Activated gamma-delta T cell treated with anti-CD3 and anti-CD28 coated beads, Interleukin-2, amount 50 U/mL, for 16 hours (primary cell): ENCODE data around the gene RNU4-1.
"Not testable (repeated sequence)": the region's sequence is repeated elsewhere in the genome, so short reads cannot be mapped to it uniquely, and the experiment has no call there.

Source experiments
- DNase-seq: peaks from one replicate; pipeline ENCODE4 v3.0.0-alpha.2; 2020; ENCODE audit warnings: low read depth

The RNU4-1 gene

DNA sequence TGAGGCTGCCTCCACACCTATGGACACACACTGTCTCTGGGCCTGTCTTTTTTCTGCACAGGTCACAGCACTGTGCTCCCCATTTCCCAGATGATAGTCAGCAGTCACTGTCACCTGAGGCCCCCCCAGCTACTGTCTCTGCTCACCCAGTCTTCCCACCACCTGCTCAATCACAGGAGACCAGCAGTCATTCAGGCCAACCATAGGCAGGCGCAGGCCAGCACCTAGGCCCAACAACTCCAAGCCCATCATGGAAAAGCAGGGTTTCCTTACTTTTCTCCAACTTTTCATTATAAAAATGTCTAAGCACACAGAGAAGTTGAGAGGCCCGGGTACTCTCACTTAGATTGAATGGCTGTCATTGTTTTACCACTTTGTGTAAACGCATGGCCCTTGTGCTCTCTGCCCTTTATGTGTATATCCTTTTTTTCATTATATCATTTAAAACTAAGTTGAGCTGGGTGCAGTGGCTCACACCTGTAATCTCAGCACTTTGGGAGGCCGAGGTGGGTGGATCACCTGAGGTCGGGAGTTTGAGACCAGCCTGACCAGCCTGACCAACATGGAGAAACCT is 34.6 kb downstream of the RNU4-1 start:
- no peak for DNase-seq

DNA sequence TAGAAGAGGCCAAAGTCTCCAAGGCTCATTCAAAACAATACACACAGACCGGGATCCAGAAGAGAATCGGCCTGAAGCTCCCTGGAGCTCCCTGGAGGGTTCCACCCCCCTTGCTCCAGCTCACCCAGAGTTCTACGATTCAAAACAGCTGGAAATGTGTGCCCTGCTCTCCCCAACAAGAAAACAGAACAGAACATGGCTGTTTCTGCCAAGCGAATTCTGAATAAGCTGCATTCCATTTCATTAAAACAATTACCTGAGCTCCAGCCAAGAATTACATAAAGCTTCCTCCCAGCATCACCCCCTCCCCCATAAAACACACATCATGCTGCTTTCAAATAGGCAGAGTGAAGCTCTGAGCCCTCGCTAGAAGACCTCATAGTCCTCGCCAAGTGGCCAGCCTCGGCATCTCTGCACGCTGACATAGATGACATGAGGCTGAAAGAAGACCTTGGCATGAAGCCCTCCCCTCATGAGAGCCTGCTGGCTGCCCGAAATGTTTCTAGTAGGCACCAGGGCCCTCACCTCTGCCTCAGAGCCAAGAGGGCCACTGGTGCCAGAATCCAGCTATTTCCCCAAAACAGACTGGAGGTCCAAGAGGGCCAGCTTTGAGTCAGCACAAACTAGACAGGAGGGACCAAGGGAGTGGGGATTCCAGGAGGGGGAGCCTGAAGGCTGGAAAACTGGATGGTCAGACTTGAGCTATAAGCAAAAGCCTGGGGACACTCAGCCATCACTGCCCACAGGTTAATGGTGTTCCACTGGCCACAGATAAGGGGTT is 35.8 kb downstream of the RNU4-1 start:
- no peak for DNase-seq

DNA sequence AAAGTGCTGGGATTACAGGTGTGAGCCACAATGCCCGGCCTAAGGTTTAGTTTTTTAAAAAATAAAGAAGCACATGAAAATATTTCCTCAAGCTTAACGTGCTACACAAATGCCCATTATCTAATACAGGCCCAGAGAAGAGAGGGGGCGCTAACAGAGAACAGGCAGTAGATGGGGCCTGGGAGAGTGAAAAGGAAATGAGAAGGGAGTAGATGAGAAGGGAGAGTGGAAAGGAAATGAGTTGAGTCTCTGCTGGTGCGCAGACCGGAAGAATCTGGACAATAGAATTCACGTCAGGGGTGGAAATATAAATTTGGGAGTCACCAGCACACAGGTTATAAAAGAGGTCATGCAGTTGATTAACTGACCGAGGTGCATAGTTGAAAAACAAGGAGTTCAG is 38.2 kb downstream of the RNU4-1 start:
- no peak for DNase-seq

DNA sequence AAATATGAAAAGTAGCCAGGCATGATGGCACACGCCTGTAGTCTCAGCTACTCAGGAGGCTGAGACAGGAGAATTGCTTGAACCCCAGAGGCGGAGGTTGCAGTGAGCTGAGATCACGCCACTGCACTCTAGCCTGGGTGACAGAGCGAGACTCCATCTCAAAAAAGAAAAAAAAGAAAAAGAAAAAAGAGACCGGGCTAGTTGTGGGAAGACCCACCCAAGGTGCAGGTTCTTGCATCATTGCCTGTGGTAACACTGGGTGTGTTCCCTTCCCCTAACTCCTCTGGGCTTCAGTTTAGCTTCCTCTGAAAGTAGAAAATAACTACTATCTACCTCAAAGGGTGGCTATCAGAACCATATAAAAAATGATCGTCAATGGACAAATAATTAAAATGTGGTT is 39.7 kb downstream of the RNU4-1 start:
- not testable (repeated sequence) for DNase-seq

DNA sequence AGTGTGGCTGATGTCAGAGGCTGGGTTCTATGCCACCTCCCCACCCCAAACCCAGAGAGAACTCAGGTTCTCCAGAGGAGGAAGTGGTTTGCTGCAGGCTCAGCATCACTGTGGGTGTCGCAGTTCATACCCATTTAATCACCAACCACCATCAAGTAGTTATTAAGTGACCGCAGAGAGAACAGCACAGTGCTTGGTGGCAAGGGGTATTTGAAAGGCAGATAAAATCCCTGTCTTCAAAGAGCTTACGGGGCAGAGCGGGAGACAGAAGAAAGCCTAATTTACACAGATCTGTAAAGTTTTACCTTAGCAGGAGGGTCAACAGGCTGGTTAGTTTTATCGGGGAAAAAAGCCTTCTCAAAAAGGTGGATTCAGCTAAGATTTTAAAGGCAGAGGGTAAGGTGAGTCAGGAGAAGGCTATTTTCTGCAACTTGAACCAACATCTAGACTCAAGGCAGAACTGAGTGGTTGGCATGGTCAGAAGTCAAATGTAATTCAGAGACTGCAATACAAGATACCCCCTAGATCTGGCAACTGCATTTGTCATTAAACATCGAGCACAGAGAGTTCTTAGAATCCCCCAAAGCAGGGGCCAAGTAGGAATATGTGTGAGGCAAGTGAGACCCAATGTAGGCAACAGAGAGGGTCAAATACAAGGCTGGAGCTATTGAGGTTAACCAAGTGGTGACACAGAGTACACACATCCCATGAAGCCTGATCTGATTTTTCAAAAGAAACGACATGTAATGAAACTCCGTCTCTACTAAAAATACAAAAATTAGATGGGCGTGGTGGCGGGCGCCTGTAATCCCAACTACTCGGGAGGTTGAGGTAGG is 40.7 kb downstream of the RNU4-1 start:
- DNase-seq: peak; percentile 60

DNA sequence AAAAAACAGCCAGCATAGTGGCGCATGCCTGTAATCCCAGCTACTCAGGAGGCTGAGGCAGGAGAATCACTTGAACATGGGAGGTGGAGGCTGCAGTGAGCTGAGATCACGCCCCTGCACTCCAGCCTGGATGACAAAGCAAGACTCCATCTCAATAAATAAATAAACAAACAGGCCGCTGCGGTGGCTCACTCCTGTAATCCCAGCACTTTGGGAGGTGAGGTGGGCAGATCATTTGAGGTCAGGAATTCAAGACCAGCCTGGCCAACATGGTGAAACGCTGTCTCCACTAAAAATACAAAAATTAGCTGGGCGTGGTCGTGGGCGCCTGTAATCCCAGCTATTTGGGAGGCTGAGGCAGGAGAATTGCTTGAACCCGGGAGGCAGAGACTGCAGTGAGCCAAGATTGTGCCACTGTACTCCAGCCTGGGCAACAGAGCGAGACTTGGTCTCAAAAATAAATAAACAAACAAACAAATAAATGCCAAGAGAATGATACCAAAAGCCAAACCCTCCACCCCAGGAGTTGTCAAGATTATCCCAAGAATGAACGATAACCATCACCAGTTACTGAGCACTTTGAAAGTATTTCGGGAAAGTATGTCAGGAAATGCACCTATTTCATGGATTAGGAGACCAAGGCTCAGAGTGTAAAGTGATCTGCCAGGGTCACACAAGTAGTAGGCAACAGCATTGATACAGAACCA is 41.5 kb downstream of the RNU4-1 start:
- DNase-seq: not testable (repeated sequence)

DNA sequence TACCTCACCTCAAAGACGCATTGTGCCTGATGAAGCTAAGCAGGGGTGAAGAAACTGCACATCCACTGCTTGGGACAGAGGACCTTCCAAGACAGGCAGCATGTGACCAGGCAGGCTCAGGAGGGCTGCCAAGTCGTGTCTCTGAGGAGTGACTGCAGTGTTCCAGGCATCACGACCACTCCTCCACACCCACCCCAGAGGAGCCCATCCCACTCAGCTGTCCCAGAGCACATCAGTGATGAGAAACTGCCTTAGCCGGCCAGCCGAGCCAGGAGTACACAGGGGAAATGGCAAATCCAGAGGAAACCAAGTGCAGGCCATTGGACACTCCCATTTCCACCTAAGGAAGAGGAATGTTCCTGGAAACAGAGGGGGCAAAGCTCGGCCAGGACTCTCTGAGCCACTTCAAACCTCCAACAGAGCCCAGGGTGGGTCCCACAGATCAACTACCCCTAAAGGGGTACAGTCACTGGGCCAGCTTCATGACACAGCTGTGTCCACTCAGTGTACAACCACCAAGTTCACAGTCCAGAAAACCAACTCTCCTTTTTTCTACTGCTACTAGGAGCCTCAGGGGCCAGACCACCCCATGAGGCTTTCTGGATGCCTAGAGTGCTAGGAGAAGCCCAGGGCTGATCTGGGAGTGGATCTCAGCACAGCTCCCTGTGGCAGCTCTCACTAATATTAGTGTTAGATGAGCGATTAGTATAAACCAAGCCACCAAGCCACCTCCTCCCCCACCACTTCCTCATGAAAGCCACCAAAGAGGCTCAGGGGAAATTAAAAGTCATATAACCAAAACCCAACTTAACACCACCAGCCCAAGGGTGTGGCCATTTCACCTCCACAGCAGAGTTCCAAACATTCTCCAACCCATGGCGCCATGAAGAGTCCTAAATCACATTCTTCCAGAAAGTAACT is 42.9 kb downstream of the RNU4-1 start:
- DNase-seq: peak; percentile 28

DNA sequence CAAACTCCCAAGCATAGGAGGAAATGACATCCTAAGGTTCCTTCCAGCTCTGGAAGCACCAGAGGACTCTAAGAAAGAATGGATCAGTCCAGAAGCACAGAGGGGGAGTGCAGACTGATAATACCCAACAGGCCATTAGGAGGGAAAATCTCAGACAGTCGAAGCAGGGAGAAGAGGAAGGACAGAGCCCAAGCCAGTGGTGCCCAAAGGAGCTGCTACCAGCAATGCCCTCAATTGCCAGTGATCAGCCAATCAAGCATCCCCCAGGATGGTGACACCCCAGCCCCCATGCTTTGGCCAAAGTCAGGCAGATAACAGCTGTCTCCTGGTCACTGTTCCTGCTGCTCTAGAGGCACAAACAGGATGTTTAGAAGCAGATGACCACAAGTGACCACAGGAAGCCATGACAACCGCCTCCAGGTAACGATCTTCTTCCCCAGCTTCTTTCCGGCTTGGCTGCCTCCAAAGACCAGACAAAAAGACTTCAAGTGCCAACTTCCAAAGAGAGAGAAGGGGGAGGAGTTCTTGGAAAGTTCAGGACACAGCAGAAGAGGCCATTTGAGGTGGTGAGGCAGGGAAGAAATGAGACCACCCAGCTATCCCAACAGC is 43.7 kb downstream of the RNU4-1 start:
- DNase-seq: no peak

DNA sequence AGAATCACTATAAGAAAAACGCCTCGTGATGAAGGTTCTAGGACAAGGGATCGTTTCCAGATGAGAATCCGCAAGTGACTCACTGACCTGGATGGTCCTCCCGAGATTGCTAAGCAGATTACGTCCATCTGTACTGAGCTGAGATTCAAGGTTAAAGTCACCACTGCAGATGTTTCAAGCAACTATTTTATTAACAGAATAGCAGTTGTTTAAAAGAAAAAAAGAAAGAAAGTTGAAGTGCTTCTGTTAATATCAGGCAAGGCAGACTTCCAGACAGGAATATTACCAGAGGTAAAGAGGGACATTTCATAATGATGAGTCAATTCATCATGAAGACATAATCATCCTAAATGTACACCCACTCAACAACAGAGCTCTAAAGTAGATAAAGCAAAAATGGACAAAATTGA is 45.4 kb downstream of the RNU4-1 start:
- DNase-seq: no peak

DNA sequence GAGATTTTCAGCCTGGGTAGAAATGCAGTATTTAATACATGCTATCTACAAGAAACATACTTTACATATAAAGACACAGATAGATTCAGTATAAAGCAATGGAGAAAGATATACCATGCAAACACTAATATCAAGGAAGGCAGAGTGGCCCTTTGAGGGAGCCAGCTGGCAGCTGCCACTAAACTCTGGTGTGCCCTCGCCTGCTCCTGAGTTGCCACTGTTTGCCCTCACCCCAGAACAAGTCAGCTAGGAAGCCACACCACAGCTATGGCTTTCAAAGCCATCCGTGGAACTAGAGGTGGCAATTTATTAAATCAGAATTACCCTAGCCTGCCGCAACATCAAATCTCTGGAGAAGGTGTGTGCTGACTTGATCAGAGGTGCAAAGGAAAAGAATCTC is 45.9 kb downstream of the RNU4-1 start:
- DNase-seq: no peak

DNA sequence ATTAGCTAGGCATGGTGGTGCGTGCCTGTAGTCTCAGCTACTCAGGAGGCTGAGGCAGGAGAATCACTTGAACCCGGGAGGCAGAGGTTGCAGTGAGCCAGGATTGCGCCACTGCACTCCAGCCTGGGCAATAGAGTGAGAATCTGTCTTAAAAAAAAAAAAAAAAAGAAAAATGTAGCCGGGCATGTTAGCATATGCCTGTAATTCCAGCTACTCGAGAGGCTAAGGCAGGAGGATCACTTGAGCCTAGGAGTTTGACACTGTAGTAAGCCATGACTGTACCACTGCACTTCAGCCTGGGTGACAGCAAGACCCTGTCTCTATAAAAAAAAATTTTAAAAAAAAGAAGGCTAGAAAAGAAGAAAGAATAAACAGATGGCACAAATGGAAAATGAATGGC is 46.3 kb downstream of the RNU4-1 start:
- DNase-seq: not testable (repeated sequence)
